ENCODE measurements around the gene SLC30A7. TPM values are rescaled to one million over a fixed set of nuclear protein-coding genes. Genes with fewer than 3 reads are reported as not detected.

SLC30A7 gene
- total RNA-seq, 2 donors from 2014 or later = 26.3 to 34.5 TPM

GRCh38 chr1:100896481-100896982 lies 642 bp downstream of the SLC30A7 start:
- H3K4me3 Mint-ChIP-seq = peak overlapping the region; percentile 99
- H3K27me3 Mint-ChIP-seq = no peaks in the 10 kb centered on the region
- peaks cover 38% of the 10 kb centered on the region for H3K4me1 Mint-ChIP-seq
- ATAC-seq (peak; percentile 79), DNase-seq (peak; percentile 17 to 55 (median 48))
- H3K27ac Mint-ChIP-seq = peak overlapping the region; percentile 100
- H3K9me3 ChIP-seq (ENCODE audit: control insufficient read depth, low read length, poor library complexity, severe bottlenecking) = no peaks in the 10 kb centered on the region
- peaks cover 9% of the 10 kb centered on the region for H3K36me3 Mint-ChIP-seq (ENCODE audit: low read depth)

DNA sequence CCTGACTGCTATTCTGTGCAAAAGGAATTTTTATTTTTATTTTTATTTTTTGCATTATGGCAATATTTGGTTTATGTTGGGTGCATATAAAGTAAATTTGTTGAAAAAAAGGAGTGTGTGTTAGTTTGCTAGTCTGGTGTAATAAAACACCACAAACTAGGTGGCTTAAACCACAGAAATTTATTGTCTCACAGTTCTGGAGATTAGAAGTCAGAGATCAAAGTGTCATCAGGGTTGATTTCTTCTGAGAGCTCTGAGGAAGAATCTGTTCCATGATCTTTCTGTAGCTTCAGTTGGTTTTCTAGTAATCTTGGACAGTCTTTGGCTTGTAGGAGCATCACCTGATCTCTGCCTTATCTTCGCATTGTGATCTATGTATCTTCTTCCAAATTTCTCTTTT lies 6.5 kb downstream of the SLC30A7 start:
- DNase-seq (no peak), ATAC-seq (no peak)
- H3K27me3 Mint-ChIP-seq = no peaks in the 10 kb centered on the region
- no peak overlapping the region for H3K4me3 Mint-ChIP-seq
- H3K4me1 Mint-ChIP-seq = peaks cover 25% of the 10 kb centered on the region
- H3K9me3 ChIP-seq (ENCODE audit: control insufficient read depth, low read length, poor library complexity, severe bottlenecking) = no peaks in the 10 kb centered on the region
- peak overlapping the region; percentile 14 for H3K27ac Mint-ChIP-seq
- H3K36me3 Mint-ChIP-seq (ENCODE audit: low read depth) = peaks cover 8% of the 10 kb centered on the region

GRCh38 chr1:100903777-100904176 lies 7.9 kb downstream of the SLC30A7 start:
- Mint-ChIP-seq H3K4me1 (peaks cover 29% of the 10 kb centered on the region), H3K4me3 (no peak overlapping the region), H3K27me3 (no peaks in the 10 kb centered on the region), H3K27ac (no peak overlapping the region), H3K36me3 (ENCODE audit: low read depth) (peaks cover 17% of the 10 kb centered on the region)
- H3K9me3 ChIP-seq (ENCODE audit: control insufficient read depth, low read length, poor library complexity, severe bottlenecking) = no peaks in the 10 kb centered on the region
- no peak for ATAC-seq
- no peak for DNase-seq

GRCh38 chr1:100904528-100904927 lies 8.6 kb downstream of the SLC30A7 start:
- peak overlapping the region; percentile 29 for H3K27ac Mint-ChIP-seq

DNA sequence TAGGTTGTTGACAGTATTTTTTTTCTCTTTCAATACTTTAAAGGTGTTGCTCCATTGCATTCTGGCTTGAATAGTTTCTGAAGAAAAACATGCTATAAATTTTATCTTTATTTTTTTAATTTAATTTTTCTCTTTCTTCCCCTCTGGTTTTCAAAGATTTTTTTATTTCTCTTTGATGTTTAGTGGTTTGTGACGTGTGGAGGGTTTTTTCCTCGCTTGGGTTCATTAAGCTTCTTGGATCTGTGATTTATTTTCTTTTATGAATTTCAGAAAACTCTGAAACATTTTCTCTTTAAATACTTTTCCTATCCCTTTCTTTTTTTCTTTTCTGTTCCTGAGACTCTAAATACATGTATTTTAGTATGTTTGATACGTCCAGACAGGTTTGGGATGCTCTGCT lies 9.3 kb downstream of the SLC30A7 start:
- DNase-seq (no peak), ATAC-seq (no peak)
- Mint-ChIP-seq H3K27me3 (no peaks in the 10 kb centered on the region), H3K36me3 (ENCODE audit: low read depth) (peaks cover 15% of the 10 kb centered on the region), H3K4me1 (peaks cover 25% of the 10 kb centered on the region), H3K4me3 (no peak overlapping the region), H3K27ac (no peak overlapping the region)
- no peaks in the 10 kb centered on the region for H3K9me3 ChIP-seq (ENCODE audit: control insufficient read depth, low read length, poor library complexity, severe bottlenecking)

More at GRCh38 chr1:100904528-100904927, 8.6 kb downstream of the SLC30A7 start:
- Mint-ChIP-seq H3K36me3 (ENCODE audit: low read depth) (peaks cover 18% of the 10 kb centered on the region), H3K4me1 (peaks cover 28% of the 10 kb centered on the region), H3K4me3 (no peak overlapping the region), H3K27me3 (no peaks in the 10 kb centered on the region)
- no peak for ATAC-seq
- DNase-seq = no peak
- H3K9me3 ChIP-seq (ENCODE audit: control insufficient read depth, low read length, poor library complexity, severe bottlenecking) = no peaks in the 10 kb centered on the region

DNA sequence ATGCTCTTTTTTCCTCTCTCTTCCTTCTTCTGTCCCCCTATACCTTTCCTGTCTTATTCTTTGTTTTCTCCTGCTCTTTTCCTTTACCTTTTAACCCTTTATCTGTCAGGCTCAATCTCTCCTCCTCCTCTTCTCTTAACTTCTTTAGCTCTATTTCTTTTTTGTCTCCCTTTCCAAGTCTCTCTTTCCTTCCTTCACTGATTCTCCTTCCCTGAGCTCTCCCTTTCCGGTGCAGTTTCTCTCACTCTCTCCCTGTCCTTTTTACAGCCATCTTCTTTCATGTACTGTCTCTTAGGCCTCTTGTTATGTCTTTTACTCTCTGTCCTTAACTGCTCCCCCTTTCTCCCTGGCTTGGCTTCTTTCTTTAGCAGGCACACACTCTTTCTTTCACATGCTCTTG lies 12.0 kb downstream of the SLC30A7 start:
- ATAC-seq (no peak), DNase-seq (no peak)
- H3K36me3 Mint-ChIP-seq (ENCODE audit: low read depth) = peaks cover 17% of the 10 kb centered on the region
- H3K27ac Mint-ChIP-seq = peak overlapping the region; percentile 56
- H3K4me1 Mint-ChIP-seq = peaks cover 18% of the 10 kb centered on the region
- H3K9me3 ChIP-seq (ENCODE audit: control insufficient read depth, low read length, poor library complexity, severe bottlenecking) = no peaks in the 10 kb centered on the region
- H3K27me3 Mint-ChIP-seq = no peaks in the 10 kb centered on the region
- H3K4me3 Mint-ChIP-seq = no peak overlapping the region

DNA sequence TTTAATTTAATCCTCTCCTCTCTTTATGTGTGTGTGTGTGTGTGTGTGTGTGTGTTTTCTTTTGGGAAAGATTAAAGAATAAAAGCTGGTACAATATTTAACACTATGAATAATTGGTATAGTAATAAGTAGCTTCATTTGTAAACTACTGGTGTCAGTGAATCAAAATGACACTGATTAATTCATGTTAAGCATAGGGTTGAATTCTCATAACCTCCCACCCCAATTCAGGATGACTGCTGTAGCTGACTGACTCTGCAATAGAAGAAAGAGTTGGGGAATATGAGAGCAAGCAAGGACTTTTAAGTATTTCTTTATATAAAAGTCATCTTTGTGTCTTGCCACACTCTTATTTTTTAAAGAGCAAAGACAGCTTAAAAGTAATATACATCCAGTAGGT lies 13.1 kb downstream of the SLC30A7 start:
- Mint-ChIP-seq H3K27ac (peak overlapping the region; percentile 14), H3K27me3 (no peaks in the 10 kb centered on the region), H3K4me3 (no peak overlapping the region), H3K36me3 (ENCODE audit: low read depth) (peaks cover 19% of the 10 kb centered on the region), H3K4me1 (peaks cover 20% of the 10 kb centered on the region)
- H3K9me3 ChIP-seq (ENCODE audit: control insufficient read depth, low read length, poor library complexity, severe bottlenecking) = no peaks in the 10 kb centered on the region
- no peak for DNase-seq
- ATAC-seq = no peak

DNA sequence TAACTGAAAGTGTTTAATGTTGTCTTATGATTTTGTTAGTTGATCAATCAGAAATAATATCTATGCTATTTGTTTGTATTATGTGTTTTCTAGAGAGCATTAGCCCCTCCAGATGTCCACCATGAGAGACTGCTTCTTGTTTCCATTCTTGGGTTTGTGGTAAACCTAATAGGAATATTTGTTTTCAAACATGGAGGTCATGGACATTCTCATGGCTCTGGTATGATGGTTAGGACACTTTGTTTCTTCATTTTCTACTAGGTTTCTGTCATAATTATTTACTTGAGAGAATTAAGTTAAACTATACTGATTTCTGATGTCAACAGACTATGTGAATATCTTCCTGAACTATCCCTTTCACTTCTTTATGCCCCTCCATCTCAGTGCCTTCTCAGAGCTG lies 16.1 kb downstream of the SLC30A7 start:
- H3K9me3 ChIP-seq (ENCODE audit: control insufficient read depth, low read length, poor library complexity, severe bottlenecking) = no peaks in the 10 kb centered on the region
- DNase-seq (no peak), ATAC-seq (no peak)
- peaks cover 28% of the 10 kb centered on the region for H3K4me1 Mint-ChIP-seq
- peaks cover 25% of the 10 kb centered on the region for H3K36me3 Mint-ChIP-seq (ENCODE audit: low read depth)
- no peaks in the 10 kb centered on the region for H3K27me3 Mint-ChIP-seq
- H3K27ac Mint-ChIP-seq = no peak overlapping the region
- no peak overlapping the region for H3K4me3 Mint-ChIP-seq

DNA sequence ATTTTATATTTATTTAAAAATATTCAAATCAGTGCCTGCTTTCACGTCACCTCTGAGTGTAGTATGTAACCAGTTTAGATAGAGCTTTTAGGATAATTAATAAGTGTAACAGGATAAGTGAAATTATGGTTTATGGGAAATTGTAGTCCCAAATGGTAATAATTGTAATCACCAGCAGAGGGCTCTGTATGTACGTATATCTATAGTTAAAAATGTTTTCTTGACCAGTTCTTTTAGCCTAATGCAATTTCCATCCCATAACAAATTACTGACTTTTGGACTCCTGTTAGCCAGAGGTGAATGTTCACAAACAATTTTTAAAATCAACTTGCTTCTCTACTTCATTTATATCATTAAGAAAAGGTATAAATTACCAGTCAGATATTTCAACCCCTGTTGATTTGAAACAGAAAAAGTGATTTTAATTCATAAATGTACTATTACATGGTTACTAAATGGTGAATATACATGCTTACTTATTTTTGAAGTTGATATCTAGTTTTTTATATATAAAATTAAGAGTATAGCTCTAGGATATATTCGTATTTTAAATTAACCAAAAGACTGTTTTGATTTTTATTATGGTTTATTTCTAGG lies 25.3 kb downstream of the SLC30A7 start:
- DNase-seq = no peak

GRCh38 chr1:100924212-100924611 lies 28.3 kb downstream of the SLC30A7 start:
- Mint-ChIP-seq H3K27me3 (no peaks in the 10 kb centered on the region), H3K4me1 (peaks cover 22% of the 10 kb centered on the region), H3K4me3 (peak overlapping the region; percentile 49), H3K27ac (no peak overlapping the region), H3K36me3 (ENCODE audit: low read depth) (peaks cover 2% of the 10 kb centered on the region)
- no peak for DNase-seq
- H3K9me3 ChIP-seq (ENCODE audit: control insufficient read depth, low read length, poor library complexity, severe bottlenecking) = no peaks in the 10 kb centered on the region
- no peak for ATAC-seq

More for the DNA sequence above, 25.3 kb downstream of the SLC30A7 start:
- peak overlapping the region; percentile 16 for H3K27ac Mint-ChIP-seq
- peak; percentile 41 for ATAC-seq
- H3K4me3 Mint-ChIP-seq = no peak overlapping the region
- peaks cover 33% of the 10 kb centered on the region for H3K4me1 Mint-ChIP-seq
- peaks cover 4% of the 10 kb centered on the region for H3K36me3 Mint-ChIP-seq (ENCODE audit: low read depth)
- no peaks in the 10 kb centered on the region for H3K27me3 Mint-ChIP-seq
- no peaks in the 10 kb centered on the region for H3K9me3 ChIP-seq (ENCODE audit: control insufficient read depth, low read length, poor library complexity, severe bottlenecking)

DNA sequence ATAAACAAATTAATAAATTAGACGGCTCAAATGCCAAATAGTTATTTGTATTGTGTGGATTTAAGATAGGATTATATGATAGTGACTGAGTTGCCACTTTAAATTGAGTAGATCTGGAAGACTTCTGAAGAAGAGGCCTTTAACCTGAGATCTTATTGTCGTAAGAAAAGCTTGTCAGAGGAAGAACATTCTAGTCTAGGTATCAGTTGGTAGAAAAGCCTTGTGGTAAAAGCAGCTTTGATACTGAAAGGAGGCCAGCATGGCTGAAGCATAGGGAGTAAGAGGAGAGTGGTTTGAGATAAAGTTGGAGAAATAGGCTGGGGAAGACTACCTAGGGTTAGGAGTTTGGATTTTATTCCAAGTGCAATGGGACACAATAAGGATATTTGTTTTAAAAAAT lies 29.1 kb downstream of the SLC30A7 start:
- Mint-ChIP-seq H3K4me1 (peaks cover 25% of the 10 kb centered on the region), H3K4me3 (peak overlapping the region; percentile 1), H3K27ac (no peak overlapping the region), H3K27me3 (no peaks in the 10 kb centered on the region), H3K36me3 (ENCODE audit: low read depth) (peaks cover 2% of the 10 kb centered on the region)
- ATAC-seq = peak; percentile 29
- no peak for DNase-seq
- H3K9me3 ChIP-seq (ENCODE audit: control insufficient read depth, low read length, poor library complexity, severe bottlenecking) = no peaks in the 10 kb centered on the region

DNA sequence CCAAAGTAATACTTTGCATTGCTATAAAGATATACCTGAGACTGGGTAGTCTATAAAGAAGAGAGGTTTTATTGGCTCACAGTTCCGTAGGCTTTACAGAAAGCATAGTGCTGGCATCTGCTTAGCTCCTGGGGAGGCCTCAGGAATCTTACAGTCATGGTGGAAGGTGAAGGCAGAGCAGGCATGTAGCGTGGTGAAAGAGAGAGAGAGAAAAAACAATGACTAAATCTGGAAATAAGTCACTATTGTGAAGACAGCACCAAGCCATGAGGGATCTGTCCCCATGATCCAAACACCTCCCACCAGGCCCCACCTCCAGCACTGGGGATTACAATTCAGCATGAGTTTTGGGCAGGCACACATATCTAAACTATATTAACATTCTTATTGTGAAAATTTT lies 30.4 kb downstream of the SLC30A7 start:
- no peaks in the 10 kb centered on the region for H3K27me3 Mint-ChIP-seq
- H3K4me1 Mint-ChIP-seq = peaks cover 28% of the 10 kb centered on the region
- DNase-seq (no peak), ATAC-seq (no peak)
- peaks cover 2% of the 10 kb centered on the region for H3K36me3 Mint-ChIP-seq (ENCODE audit: low read depth)
- no peaks in the 10 kb centered on the region for H3K9me3 ChIP-seq (ENCODE audit: control insufficient read depth, low read length, poor library complexity, severe bottlenecking)
- H3K4me3 Mint-ChIP-seq = no peak overlapping the region
- no peak overlapping the region for H3K27ac Mint-ChIP-seq

DNA sequence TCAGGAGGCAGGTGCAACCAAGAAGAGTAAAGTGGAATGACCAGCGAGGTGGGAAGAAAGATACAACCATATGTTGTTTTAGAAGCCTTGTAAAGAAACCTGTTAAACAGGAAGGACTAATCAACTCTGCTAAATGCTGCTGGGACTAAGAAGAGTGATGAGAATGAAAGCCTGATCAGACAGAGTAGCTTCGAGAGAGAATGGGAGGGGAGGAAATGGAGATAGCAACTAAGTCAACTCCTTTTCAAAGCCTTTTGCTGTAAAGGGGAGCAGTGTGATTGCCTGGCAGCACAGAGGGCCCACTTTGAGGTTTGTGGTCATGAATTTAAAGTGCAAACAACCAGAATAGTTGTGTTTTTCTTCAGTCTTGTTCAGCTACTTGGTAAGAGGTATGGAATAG lies 31.4 kb downstream of the SLC30A7 start:
- Mint-ChIP-seq H3K4me1 (peaks cover 37% of the 10 kb centered on the region), H3K27ac (no peak overlapping the region)
- peak; percentile 86 for ATAC-seq

DNA sequence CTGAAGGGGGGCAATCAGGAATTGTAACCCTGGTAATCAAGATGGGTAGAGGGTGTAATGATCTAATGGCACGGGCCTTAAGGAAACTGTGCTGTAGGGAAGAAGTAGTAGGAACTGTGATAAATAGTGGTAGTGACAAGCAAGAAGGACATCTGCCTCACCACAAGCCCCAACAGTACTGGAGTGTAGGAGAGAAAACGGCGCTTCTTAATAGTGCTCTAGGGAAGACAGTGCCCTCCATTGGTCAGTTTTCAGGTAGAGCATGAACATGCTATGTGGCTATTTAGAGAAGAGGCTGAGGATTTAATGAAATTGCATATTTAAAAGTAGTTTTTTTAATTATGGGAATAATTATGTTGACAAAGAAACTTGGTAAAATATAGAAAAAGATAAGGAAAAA lies 32.2 kb downstream of the SLC30A7 start:
- peak; percentile 14 for ATAC-seq
- no peak overlapping the region for H3K27ac Mint-ChIP-seq
- H3K4me3 Mint-ChIP-seq = no peak overlapping the region
- H3K36me3 Mint-ChIP-seq (ENCODE audit: low read depth) = peaks cover 3% of the 10 kb centered on the region
- H3K4me1 Mint-ChIP-seq = peaks cover 37% of the 10 kb centered on the region
- no peak for DNase-seq
- H3K9me3 ChIP-seq (ENCODE audit: control insufficient read depth, low read length, poor library complexity, severe bottlenecking) = no peaks in the 10 kb centered on the region
- no peaks in the 10 kb centered on the region for H3K27me3 Mint-ChIP-seq

More for the DNA sequence above, 31.4 kb downstream of the SLC30A7 start:
- DNase-seq = peak in 1 of 3 donors; percentile 15
- H3K36me3 Mint-ChIP-seq (ENCODE audit: low read depth) = peaks cover 2% of the 10 kb centered on the region
- no peaks in the 10 kb centered on the region for H3K9me3 ChIP-seq (ENCODE audit: control insufficient read depth, low read length, poor library complexity, severe bottlenecking)
- no peak overlapping the region for H3K4me3 Mint-ChIP-seq
- no peaks in the 10 kb centered on the region for H3K27me3 Mint-ChIP-seq

All from T-helper 17 cell (primary cell).